ENCODE data around the gene C1orf210. TPM values are rescaled to one million over a fixed set of nuclear protein-coding genes. Genes with fewer than 3 reads are reported as not detected.

C1orf210 gene
- total RNA-seq, 1 experiment from 2014 or later, result 5.9 TPM

DNA sequence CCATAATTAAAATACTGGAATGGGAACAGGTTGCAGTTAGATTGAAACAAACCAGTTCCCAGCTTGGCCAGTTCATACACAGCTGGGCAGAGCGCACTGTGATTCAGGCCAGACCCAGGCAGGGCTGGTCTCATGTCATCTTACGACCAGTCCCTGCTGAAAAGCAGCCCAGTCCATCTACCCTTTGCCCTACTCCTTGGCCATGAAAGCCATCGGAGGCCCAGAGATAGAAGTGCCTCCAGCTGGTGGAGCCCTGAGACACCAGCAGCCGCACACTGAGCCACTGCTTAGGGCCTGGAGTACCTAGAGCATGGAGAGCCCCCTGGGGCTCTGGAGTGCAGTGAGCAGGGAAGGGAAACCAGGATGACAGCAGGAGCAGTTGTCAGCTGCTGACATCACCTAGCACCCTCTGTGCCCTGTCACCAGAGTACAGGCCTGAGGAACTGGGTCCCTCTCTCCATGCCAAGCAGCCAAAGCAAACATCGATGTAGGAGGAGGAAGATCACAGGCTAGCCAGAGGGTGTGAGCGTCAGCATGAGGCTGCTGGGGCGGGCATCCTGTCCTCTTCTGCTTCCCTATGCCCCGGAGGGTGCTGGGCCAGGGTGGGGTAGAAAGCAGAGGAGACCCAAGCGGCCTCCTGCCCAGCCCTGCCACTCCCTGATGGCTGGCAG, 49.8 kb downstream of the C1orf210 start:
- Histone ChIP-seq H3T11ph (ENCODE audit: low read length) (no peak overlapping the region), H4K8ac (replicated peaks; ENCODE audit: insufficient read length, low read depth, low read length) (no peak overlapping the region), H3K27ac (ENCODE audit: insufficient read length, low read depth, low read length) (no peak overlapping the region), H3K56ac (ENCODE audit: insufficient read length, low read depth, low read length) (no peak overlapping the region), H2BK120ac (ENCODE audit: low read depth, low read length, poor library complexity, severe bottlenecking) (no peak overlapping the region), H3K18ac (ENCODE audit: insufficient read length, low read depth, low read length) (no peak overlapping the region), H3K9ac (ENCODE audit: extremely low read depth, insufficient read length, low read length) (no peak overlapping the region), H3K27me3 (ENCODE audit: insufficient read depth, low read length) (no peaks in the 10 kb centered on the region), H2BK12ac (ENCODE audit: insufficient read length, low read depth, low read length) (no peak overlapping the region), H2BK15ac (ENCODE audit: low read depth, low read length) (no peak overlapping the region), H3K23ac (ENCODE audit: insufficient read length, low read depth, low read length) (no peak overlapping the region), H3K23me2 (ENCODE audit: insufficient read length, low read depth, low read length, poor library complexity, severe bottlenecking) (no peaks in the 10 kb centered on the region), H4K91ac (ENCODE audit: insufficient read length, low read depth, low read length) (no peak overlapping the region), H3K4me2 (ENCODE audit: insufficient read depth, insufficient read length, low read length) (no peak overlapping the region), H2BK5ac (ENCODE audit: insufficient read length, low read length) (no peak overlapping the region), H2AFZ (ENCODE audit: low read length) (no peak overlapping the region), H3K4me1 (ENCODE audit: insufficient read depth, low read length) (no peaks in the 10 kb centered on the region), H3K14ac (ENCODE audit: insufficient read depth, low read length) (no peak overlapping the region), H2BK20ac (ENCODE audit: low read depth, low read length, poor library complexity, severe bottlenecking) (no peak overlapping the region), H3K4ac (ENCODE audit: low read depth, low read length) (no peak overlapping the region), H4K20me1 (ENCODE audit: control insufficient read depth, insufficient read depth, insufficient read length) (no peaks in the 10 kb centered on the region), H3K9me3 (ENCODE audit: control insufficient read depth, low read depth, low read length) (no peaks in the 10 kb centered on the region), H4K5ac (ENCODE audit: insufficient read length, low read depth, low read length) (no peak overlapping the region), H3K79me1 (ENCODE audit: insufficient read depth, low read depth, low read length, poor library complexity, severe bottlenecking) (no peaks in the 10 kb centered on the region), H2AK5ac (ENCODE audit: insufficient read length, low read length) (no peak overlapping the region), H3K79me2 (ENCODE audit: insufficient read depth, low read length) (no peaks in the 10 kb centered on the region)
- H3K4me1 Mint-ChIP-seq, result peaks cover 5 to 7% of the 10 kb centered on the region in 2 experiments
- no peaks in the 10 kb centered on the region for H3K36me3 Mint-ChIP-seq (ENCODE audit: insufficient read depth in 1 of 3, low read depth in 3 of 3)
- no peak overlapping the region for H3K4me3 Mint-ChIP-seq
- H3K27ac Mint-ChIP-seq, result no peak overlapping the region
- TF ChIP-seq, protein P1, sequence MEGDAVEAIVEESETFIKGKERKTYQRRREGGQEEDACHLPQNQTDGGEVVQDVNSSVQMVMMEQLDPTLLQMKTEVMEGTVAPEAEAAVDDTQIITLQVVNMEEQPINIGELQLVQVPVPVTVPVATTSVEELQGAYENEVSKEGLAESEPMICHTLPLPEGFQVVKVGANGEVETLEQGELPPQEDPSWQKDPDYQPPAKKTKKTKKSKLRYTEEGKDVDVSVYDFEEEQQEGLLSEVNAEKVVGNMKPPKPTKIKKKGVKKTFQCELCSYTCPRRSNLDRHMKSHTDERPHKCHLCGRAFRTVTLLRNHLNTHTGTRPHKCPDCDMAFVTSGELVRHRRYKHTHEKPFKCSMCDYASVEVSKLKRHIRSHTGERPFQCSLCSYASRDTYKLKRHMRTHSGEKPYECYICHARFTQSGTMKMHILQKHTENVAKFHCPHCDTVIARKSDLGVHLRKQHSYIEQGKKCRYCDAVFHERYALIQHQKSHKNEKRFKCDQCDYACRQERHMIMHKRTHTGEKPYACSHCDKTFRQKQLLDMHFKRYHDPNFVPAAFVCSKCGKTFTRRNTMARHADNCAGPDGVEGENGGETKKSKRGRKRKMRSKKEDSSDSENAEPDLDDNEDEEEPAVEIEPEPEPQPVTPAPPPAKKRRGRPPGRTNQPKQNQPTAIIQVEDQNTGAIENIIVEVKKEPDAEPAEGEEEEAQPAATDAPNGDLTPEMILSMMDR (conservative IDR thresholded peaks at IDR 0.05), result no peak
- no CpG with 5 or more reads among the region's 9 CpGs for whole genome bisulfite sequencing (ENCODE audit: extremely low coverage, insufficient read length, low lambda C conversion rate)
- H3K9me3 Mint-ChIP-seq, result peaks cover 3 to 5% of the 10 kb centered on the region in 2 experiments; a peak in 3 of 5 replicates
- no peak for DNase-seq
- H3K27me3 Mint-ChIP-seq (ENCODE audit: low read depth), result peaks cover 3% of the 10 kb centered on the region; the same call in 1 of the 2 replicates

Data from H9 (cell line).